K562 (cell line): ENCODE data around the gene NME9. TPM values are rescaled to one million over a fixed set of nuclear protein-coding genes. Genes with fewer than 3 reads are reported as not detected.

Experiments used
- ATAC-seq: fragments of 200-7000 bp; cut with Tn5 transposase; 3 replicates; pipeline ENCODE4 v1.9.1; 2020; ENCODE audit warnings: moderate library complexity
- BruUV-seq: library from RNA; stranded (reverse); fragments of 400-500 nt; replicated peaks from 2 replicates; lab custom pipeline; 2021; lab: Mats Ljungman, UMichigan
- CTCF ChIA-PET: fragments of 300-600 bp; formaldehyde crosslinking; extraction: SDS; loops from one replicate; lab custom pipeline; 2021; ENCODE audit warnings: low intra/inter-chr PET ratio; lab: Yijun Ruan, JAX
- POLR2A ChIA-PET: fragments of 300-600, 350-650 bp; sonication (Branson Sonifier 250); formaldehyde crosslinking; extraction: SDS; loops from one replicate; lab custom pipeline; 2021; ENCODE audit warnings: antibody characterized with exemption, inconsistent platforms; lab: Yijun Ruan, JAX
- DNase-seq, 4 experiments: peaks; one replicate each; pipeline versions ENCODE4 v3.0.0 to v3.0.0-alpha.2; 2011 to 2018; ENCODE audit warnings: low spot score in 3 of 4, mixed read lengths in 3 of 4; ENCODE audit errors: extremely low read depth in 1 of 4
- FAIRE-seq: peaks from 2 replicates; lab custom pipeline; 2011; peaks lifted over from hg19 to GRCh38; lab: Jason Lieb, UNC
- H2AFZ ChIP-seq: 2 replicates; pipeline ENCODE4 v1.6.0; 2011; ENCODE audit warnings: low read depth, low read length, control low read depth, inconsistent platforms
- H3K27ac ChIP-seq: fragments of 200-600 bp; 3 replicates; pipeline ENCODE4 v1.8.0; 2011; ENCODE audit warnings: low read depth, mild to moderate bottlenecking, control low read depth, inconsistent platforms, low read length, moderate library complexity, mixed read lengths; ENCODE audit errors: extremely low read depth
- H3K27me3 ChIP-seq, 2 experiments: fragments of 300-600 bp in 1 of 2; 2 replicates in 1 of 2; 3 replicates in 1 of 2; pipeline versions ENCODE4 v1.6.0 to v1.8.0; 2011; ENCODE audit warnings: inconsistent platforms in 2 of 2, low read length in 2 of 2, mild to moderate bottlenecking in 1 of 2, mixed read lengths in 1 of 2, moderate library complexity in 1 of 2; ENCODE audit not compliant: control insufficient read depth in 2 of 2, insufficient read depth in 2 of 2
- H3K36me3 ChIP-seq: fragments of 300-600 bp; 3 replicates; pipeline ENCODE4 v1.8.0; 2011; ENCODE audit warnings: mild to moderate bottlenecking, low read length, inconsistent platforms; ENCODE audit not compliant: control insufficient read depth, insufficient read depth
- H3K4me1 ChIP-seq, 2 experiments: fragments of 200-600 bp in 1 of 2; replicated peaks in 1 of 2; 2 replicates in 1 of 2; 3 replicates in 1 of 2; pipeline versions ENCODE4 v1.5.1 to v1.8.0; 2011; ENCODE audit warnings: inconsistent platforms in 2 of 2, low read length in 2 of 2, mild to moderate bottlenecking in 1 of 2, mixed read lengths in 1 of 2, moderate library complexity in 1 of 2; ENCODE audit not compliant: control insufficient read depth in 2 of 2, insufficient read depth in 2 of 2
- H3K4me2 ChIP-seq: 2 replicates; pipeline ENCODE4 v1.6.1; 2011; ENCODE audit warnings: low read length, control low read depth, inconsistent platforms, mixed read lengths; ENCODE audit not compliant: insufficient read depth
- H3K4me3 ChIP-seq: fragments of 200-600 bp; sonication (generic), shearing (Covaris generic); 2 replicates; pipeline ENCODE4 v1.5.1; 2016; ENCODE audit warnings: control low read depth, inconsistent platforms
- H3K79me2 ChIP-seq: fragments of 200-600 bp; 3 replicates; pipeline ENCODE4 v1.8.0; 2011; ENCODE audit warnings: low read length, inconsistent platforms; ENCODE audit not compliant: control insufficient read depth, insufficient read depth
- H3K9ac ChIP-seq, 2 experiments: 2 replicates each; pipeline versions ENCODE4 v1.6.0 to v1.6.1; 2011; ENCODE audit warnings: low read depth in 2 of 2, low read length in 2 of 2, control low read depth in 1 of 2, inconsistent platforms in 1 of 2, mild to moderate bottlenecking in 1 of 2, mixed read lengths in 1 of 2; ENCODE audit not compliant: insufficient read depth in 1 of 2
- H3K9me1 ChIP-seq: one replicate; pipeline ENCODE4 v1.6.0; 2011; ENCODE audit warnings: inconsistent platforms, mild to moderate bottlenecking, low read length, moderate library complexity; ENCODE audit not compliant: control insufficient read depth, insufficient read depth
- H3K9me3 ChIP-seq: replicated peaks from 2 replicates; pipeline ENCODE4 v1.5.1; 2011; ENCODE audit warnings: low read depth, low read length, inconsistent platforms; ENCODE audit not compliant: control insufficient read depth, insufficient read depth
- H4K20me1 ChIP-seq: replicated peaks from 2 replicates; pipeline ENCODE4 v1.6.1; 2011; ENCODE audit warnings: low read length, inconsistent platforms, mixed read lengths; ENCODE audit not compliant: control insufficient read depth, insufficient read depth
- CBX3 ChIP-seq, 2 experiments: IDR thresholded peaks; 1 replicate in 1 of 2; 2 replicates in 1 of 2; pipeline ENCODE4 v1.6.1; 2012; ENCODE audit warnings: inconsistent platforms in 2 of 2, low read length in 2 of 2, borderline replicate concordance in 1 of 2, control low read depth in 1 of 2
- EGR1 ChIP-seq: fragments of 450-650 bp; conservative IDR thresholded peaks from 2 replicates; pipeline ENCODE4 v1.6.1; 2017; ENCODE audit warnings: mild to moderate bottlenecking
- MAZ ChIP-seq, 2 experiments: fragments of 450-650 bp in 1 of 2; sonication (generic) in 1 of 2; formaldehyde crosslinking; IDR thresholded peaks in 1 of 2; conservative IDR thresholded peaks in 1 of 2; 2 replicates each; pipeline versions ENCODE4 v1.4.0 to v1.5.0; 2020; ENCODE audit warnings: mild to moderate bottlenecking in 1 of 2, missing genetic modification reagents in 1 of 2
- NCOA2 ChIP-seq, 2 experiments: fragments of 450-650 bp; IDR thresholded peaks; 2 replicates each; pipeline ENCODE4 v1.6.1; 2018; ENCODE audit warnings: mild to moderate bottlenecking in 2 of 2, moderate library complexity in 1 of 2; ENCODE audit not compliant: partially characterized antibody in 2 of 2
- TAF9B ChIP-seq: fragments of 450-650 bp; IDR thresholded peaks from 2 replicates; pipeline ENCODE4 v1.6.1; 2018; ENCODE audit warnings: mild to moderate bottlenecking; ENCODE audit not compliant: partially characterized antibody
- ZNF780A ChIP-seq: fragments of 250-450 bp; sonication (Bioruptor Pico); IDR thresholded peaks from 2 replicates; pipeline ENCODE4 v1.5.0; 2021; ENCODE audit warnings: mild to moderate bottlenecking
- WGBS: fragments of 100-300 bp; shearing (Covaris generic); methylation state at CpG from one replicate; pipeline ENCODE4 v1.1.6; 2016; ENCODE audit warnings: low coverage, mixed read lengths; ENCODE audit not compliant: insufficient coverage; ENCODE audit errors: missing lambda C conversion rate; 5-methylcytosine and 5-hydroxymethylcytosine counted together
- in situ Hi-C: fragments of 300-500 bp; cut with MboI; formaldehyde crosslinking; loops from 4 replicates; pipeline ENCODE4 v1.15.0; 2018; ENCODE audit warnings: inconsistent platforms, mixed read lengths
- intact Hi-C: fragments of 100-400 bp; cut with micrococcal nuclease; formaldehyde crosslinking; loops from 2 replicates; pipeline ENCODE4 v1.14.2; 2022
- polyA plus RNA-seq, 8 experiments: library from polyadenylated mRNA; depleted of rRNA in 4 of 8; stranded (reverse) in 5 of 8; unstranded in 3 of 8; fragments of >200 nt; fragmentation: Nextera tagmentation in 2 of 8; fragmentation: Illumina TruSeq in 1 of 8; extraction: Ambion mirVana in 2 of 8; extraction: Trizol in 1 of 8; gene quantifications; 2 replicates each; pipeline versions ENCODE4 v1.2.1 to v1.2.3, GENCODE V29; 2011 to 2014; ENCODE audit warnings: inconsistent platforms in 1 of 8, missing spikeins in 1 of 8
- total RNA-seq, 7 experiments: library from RNA; depleted of rRNA in 6 of 7; stranded (reverse); fragments of >200 nt in 6 of 7; fragmentation: Illumina TruSeq in 2 of 7; extraction: Trizol in 2 of 7; gene quantifications; 2 replicates each; pipeline versions ENCODE4 v1.2.1 to v1.2.3, GENCODE V29; 2011 to 2021; ENCODE audit warnings: low replicate concordance in 1 of 7
- TF ChIP-seq, protein P1 (sequence below): fragments of 450-650 bp; IDR thresholded peaks from 2 replicates; pipeline ENCODE4 v1.6.1; 2016; ENCODE audit warnings: mild to moderate bottlenecking, moderate library complexity
- TF ChIP-seq, protein P2 (sequence below): fragments of 450-650 bp; formaldehyde crosslinking; IDR thresholded peaks from 2 replicates; pipeline ENCODE4 v1.4.0; 2020; ENCODE audit warnings: mild to moderate bottlenecking
- TF ChIP-seq, protein P3 (sequence below): fragments of 250-450 bp; sonication (Bioruptor Pico); IDR thresholded peaks from 2 replicates; pipeline ENCODE4 v1.4.0; 2020

NME9 gene
- total and polyA plus RNA-seq, 9 of the 15 experiments (the other 6 are each of a cell fraction or from before 2014, with no cell fraction given), result 0.05 to 0.15 (median 0.13) TPM; not detected in 6

DNA sequence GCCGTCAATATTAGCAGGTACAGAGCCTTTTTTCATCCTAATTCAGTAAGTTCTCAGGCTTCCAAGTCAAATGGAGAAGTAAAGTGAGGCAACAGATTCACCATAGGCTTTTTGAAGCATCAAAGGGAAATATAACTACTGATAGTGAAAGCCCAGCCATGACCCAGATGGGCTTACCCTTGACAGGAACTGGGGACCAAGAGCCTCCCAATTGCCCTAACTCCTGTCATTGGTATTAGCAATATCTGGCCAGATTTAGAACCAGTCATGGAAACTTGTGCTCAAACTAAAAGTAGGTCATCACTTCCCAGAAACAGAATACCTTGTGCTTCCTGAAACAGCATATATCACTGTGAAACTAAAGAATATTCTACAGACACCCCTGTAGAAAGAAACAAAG, 33.0 kb downstream of the NME9 start:
- Histone ChIP-seq H3K4me3 (no peak overlapping the region), H3K4me2 (no peak overlapping the region), H4K20me1 (no peaks in the 10 kb centered on the region), H3K9ac (no peak overlapping the region), H3K27me3 (no peaks in the 10 kb centered on the region), H3K36me3 (peaks cover 45% of the 10 kb centered on the region; the same call in 1 of the 3 replicates), H3K4me1 (no peaks in the 10 kb centered on the region), H3K79me2 (no peaks in the 10 kb centered on the region), H3K9me1 (no peaks in the 10 kb centered on the region), H2AFZ (no peak overlapping the region), H3K27ac (no peak overlapping the region), H3K9me3 (no peaks in the 10 kb centered on the region)
- ChIA-PET CTCF (no interaction called here), POLR2A (no interaction called here)
- no TSS peak for BruUV-seq
- in situ Hi-C loops, result no loop called here
- intact Hi-C loops, result no loop called here
- ATAC-seq (no peak), DNase-seq (no peak), FAIRE-seq (no peak)
- no peak for TF ChIP-seq MAZ (CRISPR knock-in tag; conservative IDR thresholded peaks at IDR 0.05 in 1 of 2, IDR thresholded peaks at IDR 0.05 in 1 of 2)
- TF ChIP-seq EGR1, result no peak
- no peak for TF ChIP-seq NCOA2 (IDR thresholded peaks at IDR 0.05; ENCODE audit: partially characterized antibody in 2 of 2)
- no peak for TF ChIP-seq ZNF780A (CRISPR knock-in tag)
- TF ChIP-seq, protein P1, sequence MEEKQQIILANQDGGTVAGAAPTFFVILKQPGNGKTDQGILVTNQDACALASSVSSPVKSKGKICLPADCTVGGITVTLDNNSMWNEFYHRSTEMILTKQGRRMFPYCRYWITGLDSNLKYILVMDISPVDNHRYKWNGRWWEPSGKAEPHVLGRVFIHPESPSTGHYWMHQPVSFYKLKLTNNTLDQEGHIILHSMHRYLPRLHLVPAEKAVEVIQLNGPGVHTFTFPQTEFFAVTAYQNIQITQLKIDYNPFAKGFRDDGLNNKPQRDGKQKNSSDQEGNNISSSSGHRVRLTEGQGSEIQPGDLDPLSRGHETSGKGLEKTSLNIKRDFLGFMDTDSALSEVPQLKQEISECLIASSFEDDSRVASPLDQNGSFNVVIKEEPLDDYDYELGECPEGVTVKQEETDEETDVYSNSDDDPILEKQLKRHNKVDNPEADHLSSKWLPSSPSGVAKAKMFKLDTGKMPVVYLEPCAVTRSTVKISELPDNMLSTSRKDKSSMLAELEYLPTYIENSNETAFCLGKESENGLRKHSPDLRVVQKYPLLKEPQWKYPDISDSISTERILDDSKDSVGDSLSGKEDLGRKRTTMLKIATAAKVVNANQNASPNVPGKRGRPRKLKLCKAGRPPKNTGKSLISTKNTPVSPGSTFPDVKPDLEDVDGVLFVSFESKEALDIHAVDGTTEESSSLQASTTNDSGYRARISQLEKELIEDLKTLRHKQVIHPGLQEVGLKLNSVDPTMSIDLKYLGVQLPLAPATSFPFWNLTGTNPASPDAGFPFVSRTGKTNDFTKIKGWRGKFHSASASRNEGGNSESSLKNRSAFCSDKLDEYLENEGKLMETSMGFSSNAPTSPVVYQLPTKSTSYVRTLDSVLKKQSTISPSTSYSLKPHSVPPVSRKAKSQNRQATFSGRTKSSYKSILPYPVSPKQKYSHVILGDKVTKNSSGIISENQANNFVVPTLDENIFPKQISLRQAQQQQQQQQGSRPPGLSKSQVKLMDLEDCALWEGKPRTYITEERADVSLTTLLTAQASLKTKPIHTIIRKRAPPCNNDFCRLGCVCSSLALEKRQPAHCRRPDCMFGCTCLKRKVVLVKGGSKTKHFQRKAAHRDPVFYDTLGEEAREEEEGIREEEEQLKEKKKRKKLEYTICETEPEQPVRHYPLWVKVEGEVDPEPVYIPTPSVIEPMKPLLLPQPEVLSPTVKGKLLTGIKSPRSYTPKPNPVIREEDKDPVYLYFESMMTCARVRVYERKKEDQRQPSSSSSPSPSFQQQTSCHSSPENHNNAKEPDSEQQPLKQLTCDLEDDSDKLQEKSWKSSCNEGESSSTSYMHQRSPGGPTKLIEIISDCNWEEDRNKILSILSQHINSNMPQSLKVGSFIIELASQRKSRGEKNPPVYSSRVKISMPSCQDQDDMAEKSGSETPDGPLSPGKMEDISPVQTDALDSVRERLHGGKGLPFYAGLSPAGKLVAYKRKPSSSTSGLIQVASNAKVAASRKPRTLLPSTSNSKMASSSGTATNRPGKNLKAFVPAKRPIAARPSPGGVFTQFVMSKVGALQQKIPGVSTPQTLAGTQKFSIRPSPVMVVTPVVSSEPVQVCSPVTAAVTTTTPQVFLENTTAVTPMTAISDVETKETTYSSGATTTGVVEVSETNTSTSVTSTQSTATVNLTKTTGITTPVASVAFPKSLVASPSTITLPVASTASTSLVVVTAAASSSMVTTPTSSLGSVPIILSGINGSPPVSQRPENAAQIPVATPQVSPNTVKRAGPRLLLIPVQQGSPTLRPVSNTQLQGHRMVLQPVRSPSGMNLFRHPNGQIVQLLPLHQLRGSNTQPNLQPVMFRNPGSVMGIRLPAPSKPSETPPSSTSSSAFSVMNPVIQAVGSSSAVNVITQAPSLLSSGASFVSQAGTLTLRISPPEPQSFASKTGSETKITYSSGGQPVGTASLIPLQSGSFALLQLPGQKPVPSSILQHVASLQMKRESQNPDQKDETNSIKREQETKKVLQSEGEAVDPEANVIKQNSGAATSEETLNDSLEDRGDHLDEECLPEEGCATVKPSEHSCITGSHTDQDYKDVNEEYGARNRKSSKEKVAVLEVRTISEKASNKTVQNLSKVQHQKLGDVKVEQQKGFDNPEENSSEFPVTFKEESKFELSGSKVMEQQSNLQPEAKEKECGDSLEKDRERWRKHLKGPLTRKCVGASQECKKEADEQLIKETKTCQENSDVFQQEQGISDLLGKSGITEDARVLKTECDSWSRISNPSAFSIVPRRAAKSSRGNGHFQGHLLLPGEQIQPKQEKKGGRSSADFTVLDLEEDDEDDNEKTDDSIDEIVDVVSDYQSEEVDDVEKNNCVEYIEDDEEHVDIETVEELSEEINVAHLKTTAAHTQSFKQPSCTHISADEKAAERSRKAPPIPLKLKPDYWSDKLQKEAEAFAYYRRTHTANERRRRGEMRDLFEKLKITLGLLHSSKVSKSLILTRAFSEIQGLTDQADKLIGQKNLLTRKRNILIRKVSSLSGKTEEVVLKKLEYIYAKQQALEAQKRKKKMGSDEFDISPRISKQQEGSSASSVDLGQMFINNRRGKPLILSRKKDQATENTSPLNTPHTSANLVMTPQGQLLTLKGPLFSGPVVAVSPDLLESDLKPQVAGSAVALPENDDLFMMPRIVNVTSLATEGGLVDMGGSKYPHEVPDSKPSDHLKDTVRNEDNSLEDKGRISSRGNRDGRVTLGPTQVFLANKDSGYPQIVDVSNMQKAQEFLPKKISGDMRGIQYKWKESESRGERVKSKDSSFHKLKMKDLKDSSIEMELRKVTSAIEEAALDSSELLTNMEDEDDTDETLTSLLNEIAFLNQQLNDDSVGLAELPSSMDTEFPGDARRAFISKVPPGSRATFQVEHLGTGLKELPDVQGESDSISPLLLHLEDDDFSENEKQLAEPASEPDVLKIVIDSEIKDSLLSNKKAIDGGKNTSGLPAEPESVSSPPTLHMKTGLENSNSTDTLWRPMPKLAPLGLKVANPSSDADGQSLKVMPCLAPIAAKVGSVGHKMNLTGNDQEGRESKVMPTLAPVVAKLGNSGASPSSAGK, result no peak
- TF ChIP-seq, protein P2, sequence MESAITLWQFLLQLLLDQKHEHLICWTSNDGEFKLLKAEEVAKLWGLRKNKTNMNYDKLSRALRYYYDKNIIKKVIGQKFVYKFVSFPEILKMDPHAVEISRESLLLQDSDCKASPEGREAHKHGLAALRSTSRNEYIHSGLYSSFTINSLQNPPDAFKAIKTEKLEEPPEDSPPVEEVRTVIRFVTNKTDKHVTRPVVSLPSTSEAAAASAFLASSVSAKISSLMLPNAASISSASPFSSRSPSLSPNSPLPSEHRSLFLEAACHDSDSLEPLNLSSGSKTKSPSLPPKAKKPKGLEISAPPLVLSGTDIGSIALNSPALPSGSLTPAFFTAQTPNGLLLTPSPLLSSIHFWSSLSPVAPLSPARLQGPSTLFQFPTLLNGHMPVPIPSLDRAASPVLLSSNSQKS, result no peak
- TF ChIP-seq, protein P3, sequence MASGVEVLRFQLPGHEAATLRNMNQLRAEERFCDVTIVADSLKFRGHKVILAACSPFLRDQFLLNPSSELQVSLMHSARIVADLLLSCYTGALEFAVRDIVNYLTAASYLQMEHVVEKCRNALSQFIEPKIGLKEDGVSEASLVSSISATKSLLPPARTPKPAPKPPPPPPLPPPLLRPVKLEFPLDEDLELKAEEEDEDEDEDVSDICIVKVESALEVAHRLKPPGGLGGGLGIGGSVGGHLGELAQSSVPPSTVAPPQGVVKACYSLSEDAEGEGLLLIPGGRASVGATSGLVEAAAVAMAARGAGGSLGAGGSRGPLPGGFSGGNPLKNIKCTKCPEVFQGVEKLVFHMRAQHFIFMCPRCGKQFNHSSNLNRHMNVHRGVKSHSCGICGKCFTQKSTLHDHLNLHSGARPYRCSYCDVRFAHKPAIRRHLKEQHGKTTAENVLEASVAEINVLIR (CRISPR knock-in tag), result no peak
- TF ChIP-seq CBX3 (IDR thresholded peaks at IDR 0.05; ENCODE audit: borderline replicate concordance in 1 of 2, low read length in 2 of 2), result no peak
- TF ChIP-seq TAF9B, result no peak
- 100% methylated on average over 1 of the region's 1 CpG for WGBS
